ENCODE measurements around the gene RAB6B.

RAB6B gene

GRCh38 chr3:133887074-133887802, 8.4 kb downstream of the RAB6B start:
- H2AFZ ChIP-seq (ENCODE audit: low read depth, low read length) = no peak overlapping the region
- H3K4me3 ChIP-seq (ENCODE audit: low read length) = no peak overlapping the region
- H3K9me3 ChIP-seq (ENCODE audit: low read length) = no peaks in the 10 kb centered on the region

GRCh38 chr3:133886031-133886722, 9.5 kb downstream of the RAB6B start:
- H3K9me3 ChIP-seq (ENCODE audit: low read length) = no peaks in the 10 kb centered on the region
- no peaks in the 10 kb centered on the region for H3K36me3 ChIP-seq (ENCODE audit: insufficient read depth, low read length)
- no peak overlapping the region for H2AFZ ChIP-seq (ENCODE audit: low read depth, low read length)
- H3K27me3 ChIP-seq (ENCODE audit: insufficient read depth, low read length) = peaks cover 9% of the 10 kb centered on the region
- no peak overlapping the region for H3K4me3 ChIP-seq (ENCODE audit: low read length)
- peaks cover 12% of the 10 kb centered on the region for H3K4me1 ChIP-seq (ENCODE audit: insufficient read depth, low read length)

More at GRCh38 chr3:133887074-133887802, 8.4 kb downstream of the RAB6B start:
- Histone ChIP-seq H3K36me3 (ENCODE audit: insufficient read depth, low read length) (no peaks in the 10 kb centered on the region), H3K4me1 (ENCODE audit: insufficient read depth, low read length) (peaks cover 12% of the 10 kb centered on the region), H3K27me3 (ENCODE audit: insufficient read depth, low read length) (peaks cover 9% of the 10 kb centered on the region)

DNA sequence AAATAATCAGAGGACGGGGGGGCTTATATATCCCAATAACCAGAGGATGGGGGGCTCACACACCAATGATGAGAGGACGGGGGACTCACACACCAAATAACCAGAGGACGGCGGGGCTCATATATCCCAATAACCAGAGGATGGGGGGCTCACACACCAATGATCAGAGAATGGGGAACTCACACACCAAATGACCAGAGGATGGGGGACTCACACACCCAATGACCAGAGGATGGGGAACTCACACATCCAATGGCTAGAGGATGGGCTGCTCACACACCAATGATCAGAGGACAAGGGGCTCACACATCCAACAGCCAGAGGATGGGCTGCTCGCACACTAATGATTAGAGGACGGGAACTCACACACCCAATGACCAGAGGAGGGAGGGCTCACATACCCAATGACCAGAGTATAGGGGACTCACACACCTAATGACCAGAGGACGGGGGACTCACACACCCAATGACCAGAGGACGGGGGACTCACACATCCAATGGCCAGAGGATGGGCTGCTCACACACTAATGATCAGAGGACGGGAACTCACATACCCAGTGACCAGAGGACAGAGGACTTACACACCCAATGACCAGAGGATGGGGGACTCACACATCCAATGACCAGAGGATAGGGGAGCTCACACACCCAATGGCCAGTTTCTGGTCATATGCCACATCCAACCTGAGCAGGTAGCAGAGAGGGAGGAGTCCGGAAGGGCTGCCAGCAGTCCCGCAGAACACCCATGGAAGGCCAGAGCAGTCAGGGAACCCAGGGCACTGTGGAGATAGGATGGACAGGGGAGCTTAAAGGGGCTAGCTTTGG, 10.6 kb downstream of the RAB6B start:
- Histone ChIP-seq H3K9me3 (ENCODE audit: low read length) (no peaks in the 10 kb centered on the region), H3K36me3 (ENCODE audit: insufficient read depth, low read length) (no peaks in the 10 kb centered on the region), H3K4me1 (ENCODE audit: insufficient read depth, low read length) (peaks cover 12% of the 10 kb centered on the region)

GRCh38 chr3:133884054-133884886, 11.4 kb downstream of the RAB6B start:
- peaks cover 9% of the 10 kb centered on the region for H3K27me3 ChIP-seq (ENCODE audit: insufficient read depth, low read length)
- H2AFZ ChIP-seq (ENCODE audit: low read depth, low read length) = no peak overlapping the region
- H3K4me3 ChIP-seq (ENCODE audit: low read length) = no peak overlapping the region
- H3K4me1 ChIP-seq (ENCODE audit: insufficient read depth, low read length) = peaks cover 12% of the 10 kb centered on the region
- no peaks in the 10 kb centered on the region for H3K9me3 ChIP-seq (ENCODE audit: low read length)
- H3K36me3 ChIP-seq (ENCODE audit: insufficient read depth, low read length) = no peaks in the 10 kb centered on the region

More for the DNA sequence above, 10.6 kb downstream of the RAB6B start:
- Histone ChIP-seq H2AFZ (ENCODE audit: low read depth, low read length) (no peak overlapping the region), H3K27me3 (ENCODE audit: insufficient read depth, low read length) (peaks cover 9% of the 10 kb centered on the region), H3K4me3 (ENCODE audit: low read length) (no peak overlapping the region)

- peaks cover 9% of the 10 kb centered on the region for H3K27me3 ChIP-seq (ENCODE audit: insufficient read depth, low read length)
- H3K9me3 ChIP-seq (ENCODE audit: low read length) = no peaks in the 10 kb centered on the region
- H2AFZ ChIP-seq (ENCODE audit: low read depth, low read length) = no peak overlapping the region
- H3K4me1 ChIP-seq (ENCODE audit: insufficient read depth, low read length) = peaks cover 8% of the 10 kb centered on the region
- H3K4me3 ChIP-seq (ENCODE audit: low read length) = no peak overlapping the region
- H3K36me3 ChIP-seq (ENCODE audit: insufficient read depth, low read length) = no peaks in the 10 kb centered on the region
Measured at GRCh38 chr3:133883641-133884040, 12.0 kb downstream of the RAB6B start.

GRCh38 chr3:133882986-133883586, 12.6 kb downstream of the RAB6B start:
- no peaks in the 10 kb centered on the region for H3K36me3 ChIP-seq (ENCODE audit: insufficient read depth, low read length)
- H3K4me3 ChIP-seq (ENCODE audit: low read length) = no peak overlapping the region
- H3K9me3 ChIP-seq (ENCODE audit: low read length) = no peaks in the 10 kb centered on the region
- peaks cover 3% of the 10 kb centered on the region for H3K4me1 ChIP-seq (ENCODE audit: insufficient read depth, low read length)
- peaks cover 9% of the 10 kb centered on the region for H3K27me3 ChIP-seq (ENCODE audit: insufficient read depth, low read length)
- H2AFZ ChIP-seq (ENCODE audit: low read depth, low read length) = no peak overlapping the region

- no peaks in the 10 kb centered on the region for H3K4me1 ChIP-seq (ENCODE audit: insufficient read depth, low read length)
- no peak overlapping the region for H3K4me3 ChIP-seq (ENCODE audit: low read length)
- no peaks in the 10 kb centered on the region for H3K9me3 ChIP-seq (ENCODE audit: low read length)
- no peak overlapping the region for H2AFZ ChIP-seq (ENCODE audit: low read depth, low read length)
- H3K36me3 ChIP-seq (ENCODE audit: insufficient read depth, low read length) = no peaks in the 10 kb centered on the region
- peaks cover 9% of the 10 kb centered on the region for H3K27me3 ChIP-seq (ENCODE audit: insufficient read depth, low read length)
Measured at GRCh38 chr3:133881939-133882825, 13.5 kb downstream of the RAB6B start.

GRCh38 chr3:133881492-133881891, 14.2 kb downstream of the RAB6B start:
- no peaks in the 10 kb centered on the region for H3K4me1 ChIP-seq (ENCODE audit: insufficient read depth, low read length)
- H3K27me3 ChIP-seq (ENCODE audit: insufficient read depth, low read length) = peaks cover 9% of the 10 kb centered on the region
- no peaks in the 10 kb centered on the region for H3K9me3 ChIP-seq (ENCODE audit: low read length)
- no peaks in the 10 kb centered on the region for H3K36me3 ChIP-seq (ENCODE audit: insufficient read depth, low read length)
- no peak overlapping the region for H3K4me3 ChIP-seq (ENCODE audit: low read length)
- no peak overlapping the region for H2AFZ ChIP-seq (ENCODE audit: low read depth, low read length)

DNA sequence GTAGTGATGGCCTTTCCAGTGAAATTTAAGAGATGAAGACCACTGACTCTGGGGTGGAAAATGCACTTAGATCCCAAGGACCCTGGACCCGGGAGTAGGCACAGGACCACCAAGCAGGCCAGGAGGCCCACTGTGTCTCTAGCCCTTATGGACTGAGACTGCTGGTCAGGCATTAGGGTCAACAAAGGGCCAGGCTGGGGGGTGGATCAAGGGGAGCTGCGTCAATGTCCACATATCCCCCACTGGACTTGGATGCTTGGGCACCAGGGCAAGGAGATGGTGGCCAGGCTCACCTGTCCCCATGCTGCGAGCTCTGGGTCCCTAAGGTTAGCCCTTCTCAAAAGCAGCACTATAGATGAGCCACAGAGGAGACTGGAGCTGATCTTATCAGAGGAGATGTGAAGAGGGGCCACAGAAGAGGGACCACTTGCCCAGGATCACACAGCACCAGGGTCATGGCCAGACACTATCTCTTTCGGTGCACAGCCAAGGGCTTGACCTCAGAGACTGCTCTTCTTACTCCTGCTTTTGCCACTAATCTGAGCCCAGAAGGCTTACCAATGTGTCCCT, 14.7 kb downstream of the RAB6B start:
- Histone ChIP-seq H3K9me3 (ENCODE audit: low read length) (no peaks in the 10 kb centered on the region), H3K36me3 (ENCODE audit: insufficient read depth, low read length) (no peaks in the 10 kb centered on the region), H3K4me1 (ENCODE audit: insufficient read depth, low read length) (no peaks in the 10 kb centered on the region), H3K27me3 (ENCODE audit: insufficient read depth, low read length) (peaks cover 9% of the 10 kb centered on the region), H2AFZ (ENCODE audit: low read depth, low read length) (no peak overlapping the region), H3K4me3 (ENCODE audit: low read length) (no peak overlapping the region)

DNA sequence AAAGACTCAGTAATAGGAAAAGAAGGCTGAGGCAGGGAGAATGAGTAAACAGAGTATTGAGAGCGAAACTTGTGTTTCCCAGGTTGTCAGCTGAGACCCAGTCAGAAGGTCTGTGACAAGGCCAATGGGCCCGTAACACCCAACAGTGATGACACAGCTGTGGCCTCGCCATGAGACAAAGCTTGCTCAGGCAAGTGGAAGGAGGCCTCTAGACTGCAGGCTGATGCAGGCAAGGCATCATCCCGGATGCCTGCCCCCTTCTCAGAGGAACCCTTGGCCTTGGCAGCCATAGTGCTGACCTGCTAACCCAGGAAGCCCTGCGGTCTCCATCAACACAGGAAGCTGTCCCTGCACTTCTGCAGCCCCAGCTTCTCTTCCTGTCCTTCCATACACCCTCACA, 15.4 kb downstream of the RAB6B start:
- H3K4me1 ChIP-seq (ENCODE audit: insufficient read depth, low read length) = no peaks in the 10 kb centered on the region
- H3K27me3 ChIP-seq (ENCODE audit: insufficient read depth, low read length) = peaks cover 6% of the 10 kb centered on the region
- no peaks in the 10 kb centered on the region for H3K36me3 ChIP-seq (ENCODE audit: insufficient read depth, low read length)
- H3K9me3 ChIP-seq (ENCODE audit: low read length) = no peaks in the 10 kb centered on the region
- H2AFZ ChIP-seq (ENCODE audit: low read depth, low read length) = no peak overlapping the region
- H3K4me3 ChIP-seq (ENCODE audit: low read length) = no peak overlapping the region

DNA sequence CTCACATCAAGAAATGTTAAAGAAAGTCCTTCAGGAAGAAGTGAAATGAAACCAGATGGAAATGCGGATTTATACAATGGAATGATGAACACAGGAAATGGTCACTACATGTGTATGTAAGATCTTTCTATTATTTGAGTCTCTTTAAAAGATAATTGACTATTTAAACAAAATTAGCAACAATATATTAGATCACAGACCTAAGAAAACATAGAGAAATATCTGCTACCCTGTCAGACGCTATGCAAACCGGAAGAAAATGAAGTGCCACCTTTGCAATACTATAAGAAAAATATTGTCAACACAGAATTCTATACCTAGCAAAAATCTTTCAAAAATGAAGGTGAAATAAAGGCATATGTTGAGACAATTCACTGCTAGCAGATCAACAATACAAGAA, 17.2 kb downstream of the RAB6B start:
- Histone ChIP-seq H3K9me3 (ENCODE audit: low read length) (no peaks in the 10 kb centered on the region), H2AFZ (ENCODE audit: low read depth, low read length) (no peak overlapping the region), H3K27me3 (ENCODE audit: insufficient read depth, low read length) (no peaks in the 10 kb centered on the region), H3K4me1 (ENCODE audit: insufficient read depth, low read length) (no peaks in the 10 kb centered on the region), H3K4me3 (ENCODE audit: low read length) (no peak overlapping the region), H3K36me3 (ENCODE audit: insufficient read depth, low read length) (no peaks in the 10 kb centered on the region)
